Measurements from ENCODE around the gene ABLIM1.

DNA sequence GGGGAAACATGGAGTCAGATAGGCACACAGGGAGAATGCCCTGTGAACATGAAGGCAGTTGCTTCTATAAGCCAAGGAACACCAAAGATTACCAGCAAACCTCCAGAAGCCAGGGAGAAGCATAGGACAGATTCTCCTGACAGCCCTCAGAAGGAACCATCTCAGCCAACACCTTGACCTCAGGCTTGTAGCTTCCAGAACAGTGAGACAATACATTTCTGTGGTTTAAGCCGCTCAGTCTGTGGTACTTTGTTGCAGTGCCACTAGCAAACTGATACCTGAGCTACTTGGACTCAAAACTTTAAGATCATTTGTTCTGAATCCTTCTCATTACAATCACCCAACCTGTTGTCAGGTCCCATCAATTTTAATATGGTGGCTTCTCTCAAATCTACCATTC, 31.2 kb downstream of the ABLIM1 start:
- TF ChIP-seq, protein P1, sequence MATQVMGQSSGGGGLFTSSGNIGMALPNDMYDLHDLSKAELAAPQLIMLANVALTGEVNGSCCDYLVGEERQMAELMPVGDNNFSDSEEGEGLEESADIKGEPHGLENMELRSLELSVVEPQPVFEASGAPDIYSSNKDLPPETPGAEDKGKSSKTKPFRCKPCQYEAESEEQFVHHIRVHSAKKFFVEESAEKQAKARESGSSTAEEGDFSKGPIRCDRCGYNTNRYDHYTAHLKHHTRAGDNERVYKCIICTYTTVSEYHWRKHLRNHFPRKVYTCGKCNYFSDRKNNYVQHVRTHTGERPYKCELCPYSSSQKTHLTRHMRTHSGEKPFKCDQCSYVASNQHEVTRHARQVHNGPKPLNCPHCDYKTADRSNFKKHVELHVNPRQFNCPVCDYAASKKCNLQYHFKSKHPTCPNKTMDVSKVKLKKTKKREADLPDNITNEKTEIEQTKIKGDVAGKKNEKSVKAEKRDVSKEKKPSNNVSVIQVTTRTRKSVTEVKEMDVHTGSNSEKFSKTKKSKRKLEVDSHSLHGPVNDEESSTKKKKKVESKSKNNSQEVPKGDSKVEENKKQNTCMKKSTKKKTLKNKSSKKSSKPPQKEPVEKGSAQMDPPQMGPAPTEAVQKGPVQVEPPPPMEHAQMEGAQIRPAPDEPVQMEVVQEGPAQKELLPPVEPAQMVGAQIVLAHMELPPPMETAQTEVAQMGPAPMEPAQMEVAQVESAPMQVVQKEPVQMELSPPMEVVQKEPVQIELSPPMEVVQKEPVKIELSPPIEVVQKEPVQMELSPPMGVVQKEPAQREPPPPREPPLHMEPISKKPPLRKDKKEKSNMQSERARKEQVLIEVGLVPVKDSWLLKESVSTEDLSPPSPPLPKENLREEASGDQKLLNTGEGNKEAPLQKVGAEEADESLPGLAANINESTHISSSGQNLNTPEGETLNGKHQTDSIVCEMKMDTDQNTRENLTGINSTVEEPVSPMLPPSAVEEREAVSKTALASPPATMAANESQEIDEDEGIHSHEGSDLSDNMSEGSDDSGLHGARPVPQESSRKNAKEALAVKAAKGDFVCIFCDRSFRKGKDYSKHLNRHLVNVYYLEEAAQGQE (IDR thresholded peaks at IDR 0.05; ENCODE audit: insufficient read depth in 1 of 2, low read depth in 2 of 2, low read length in 2 of 2), result no peak
- TF ChIP-seq POLR2AphosphoS5 (IDR thresholded peaks at IDR 0.05; ENCODE audit: low read depth, low read length), result no peak
- TF ChIP-seq TAF1 (IDR thresholded peaks at IDR 0.05; ENCODE audit: borderline replicate concordance, insufficient read depth, low read length), result no peak
